GM19463 (cell line): ENCODE measurements around the gene SMAGP.
"Not testable (repeated sequence)": the region's sequence is repeated elsewhere in the genome, so short reads cannot be mapped to it uniquely, and the experiment has no call there.

Experiments used
- ATAC-seq: cut with Tn5 transposase; IDR thresholded peaks from one replicate; pipeline ENCODE4 v1.9.1; 2021; ENCODE audit warnings: mild to moderate bottlenecking, moderate library complexity; ENCODE audit not compliant: unreplicated experiment

Gene SMAGP

DNA sequence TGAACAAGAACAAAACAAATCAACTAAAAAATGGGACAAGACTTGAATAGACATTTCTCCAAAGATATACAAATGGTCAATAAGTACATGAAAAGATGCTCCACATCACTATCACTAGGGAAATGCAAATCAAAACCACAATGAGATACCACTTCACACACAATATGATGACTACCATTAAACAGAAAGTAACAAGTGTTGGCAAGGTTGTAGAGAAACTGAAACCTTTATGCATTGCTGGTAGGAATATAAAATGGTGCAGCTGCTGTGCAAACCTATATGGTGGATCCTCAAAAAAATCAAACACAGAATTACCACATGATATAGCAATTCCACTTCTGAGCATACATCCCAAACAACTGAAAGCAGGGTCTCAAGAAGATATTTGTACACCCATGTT, 5.2 kb downstream of the SMAGP start:
- ATAC-seq = peak; percentile 44

GRCh38 chr12:51264297-51264696, 5.9 kb downstream of the SMAGP start:
- no peak for ATAC-seq

DNA sequence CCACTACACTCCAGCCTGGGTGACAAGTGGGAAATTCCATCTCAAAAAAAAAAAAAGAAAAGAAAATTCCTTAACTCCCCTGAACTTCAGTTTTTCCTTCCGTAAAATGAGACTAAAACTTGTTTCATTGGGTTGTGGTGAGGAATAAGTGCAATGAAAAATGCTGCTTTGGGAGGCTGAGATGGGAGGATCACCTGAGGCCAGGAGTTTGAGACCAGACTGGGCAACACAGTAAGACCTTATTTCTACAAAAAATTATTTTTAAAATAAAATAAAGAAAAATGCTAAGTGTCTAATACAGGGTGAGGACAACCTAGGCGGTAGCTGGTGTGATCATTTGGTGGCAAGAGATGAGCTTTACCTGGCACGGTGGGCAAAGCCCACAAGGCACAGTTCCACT, 6.9 kb downstream of the SMAGP start:
- no peak for ATAC-seq

GRCh38 chr12:51262758-51263177, 7.4 kb downstream of the SMAGP start:
- no peak for ATAC-seq

DNA sequence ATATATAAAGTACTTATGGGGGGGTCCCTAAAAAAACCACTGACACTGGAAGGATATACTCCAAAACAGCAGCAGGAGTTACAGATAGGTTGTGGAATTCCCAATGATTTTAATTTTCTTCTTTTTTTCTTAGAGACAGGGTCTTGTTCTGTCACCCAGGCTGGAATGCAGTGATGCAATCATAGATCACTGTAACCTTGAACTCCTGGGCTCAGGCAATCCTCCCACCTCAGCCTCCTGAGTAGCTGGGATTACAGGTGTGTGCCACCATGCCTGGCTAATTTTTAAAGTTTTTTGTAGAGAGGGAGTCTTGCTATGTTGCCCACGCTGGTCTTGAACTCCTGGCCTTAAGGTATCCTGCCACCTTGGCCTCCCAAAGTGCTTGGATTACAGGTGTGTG, 10.6 kb downstream of the SMAGP start:
- ATAC-seq = not testable (repeated sequence)

GRCh38 chr12:51254536-51254935, 15.7 kb downstream of the SMAGP start:
- ATAC-seq = no peak

DNA sequence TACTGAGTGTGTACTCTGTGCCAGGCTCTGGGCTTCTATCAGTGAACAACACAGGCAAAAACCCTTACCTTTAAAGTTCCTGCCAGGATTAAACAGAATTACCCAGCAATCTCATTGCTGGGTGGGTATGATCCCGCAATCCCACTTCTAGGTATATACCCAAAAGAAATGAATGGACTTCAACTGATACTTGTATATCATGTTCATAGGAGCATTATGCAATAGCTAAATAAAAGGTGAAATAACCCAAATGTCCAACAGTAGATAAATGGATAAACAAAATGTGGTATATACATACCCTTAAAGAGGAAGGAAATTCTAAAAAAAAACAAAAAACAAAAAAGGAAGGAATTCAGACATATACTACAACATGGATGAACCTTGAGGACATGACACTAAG, 16.9 kb downstream of the SMAGP start:
- ATAC-seq = no peak

GRCh38 chr12:51247523-51248206, 22.6 kb downstream of the SMAGP start:
- no peak for ATAC-seq

GRCh38 chr12:51246254-51246853, 23.9 kb downstream of the SMAGP start:
- no peak for ATAC-seq

DNA sequence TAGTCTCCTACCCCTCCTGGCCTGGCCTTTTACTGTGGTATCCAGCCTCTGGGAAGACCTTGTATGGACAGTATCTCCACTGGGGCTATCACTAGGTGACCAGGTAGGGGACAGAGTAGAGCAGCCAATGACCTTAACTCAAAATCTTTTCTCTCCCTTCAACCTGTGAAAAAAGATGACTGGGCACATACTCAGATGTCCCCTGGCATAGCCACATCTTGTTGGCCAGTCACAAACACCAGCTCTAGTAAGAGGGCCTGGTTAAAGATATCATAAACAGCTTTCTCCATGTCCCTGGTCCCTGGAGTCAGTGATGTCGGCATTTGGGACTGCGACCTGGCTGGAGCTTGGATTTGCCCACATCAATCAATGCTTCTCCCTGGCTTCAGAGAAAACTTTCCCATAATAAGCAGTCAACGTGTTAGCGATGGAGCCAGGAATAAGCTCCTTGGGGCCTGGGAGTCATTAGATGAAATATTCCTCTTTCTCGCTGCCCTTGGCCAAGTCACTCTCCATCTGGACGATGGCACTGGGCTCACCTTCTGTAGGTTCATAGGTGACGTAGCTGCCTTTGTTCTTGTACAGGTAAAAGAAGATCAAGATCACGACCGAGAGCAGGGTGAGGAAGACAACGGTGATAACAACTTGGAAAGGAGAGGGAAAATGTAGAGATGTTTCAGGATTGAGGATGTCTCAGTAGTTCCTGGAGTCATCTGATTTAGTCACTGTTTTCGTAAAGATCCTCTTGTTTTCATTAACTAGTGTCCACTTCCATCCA, 24.6 kb downstream of the SMAGP start:
- no peak for ATAC-seq

- no peak for ATAC-seq
These were observed 25.9 kb downstream of the SMAGP start for GRCh38 chr12:51244269-51244668.

DNA sequence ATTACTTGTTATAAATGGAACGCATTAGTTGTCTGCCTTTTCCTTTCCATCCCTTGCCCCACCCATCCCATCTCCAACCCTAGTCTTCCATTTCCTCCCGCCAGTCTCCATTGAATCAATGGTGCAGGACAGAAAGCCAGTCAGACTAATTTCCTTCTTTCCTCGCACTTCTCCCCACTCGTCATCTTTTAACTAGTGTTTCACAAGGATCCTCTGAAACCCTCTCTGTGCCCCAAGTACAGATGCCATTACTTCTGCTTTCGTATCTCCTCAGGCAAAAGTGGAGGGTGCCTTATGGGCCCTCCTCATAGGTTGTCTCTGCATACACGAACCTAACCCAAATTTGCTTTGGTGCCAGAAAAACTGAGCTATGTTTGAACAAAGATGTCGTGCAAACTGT, 27.3 kb downstream of the SMAGP start:
- no peak for ATAC-seq

DNA sequence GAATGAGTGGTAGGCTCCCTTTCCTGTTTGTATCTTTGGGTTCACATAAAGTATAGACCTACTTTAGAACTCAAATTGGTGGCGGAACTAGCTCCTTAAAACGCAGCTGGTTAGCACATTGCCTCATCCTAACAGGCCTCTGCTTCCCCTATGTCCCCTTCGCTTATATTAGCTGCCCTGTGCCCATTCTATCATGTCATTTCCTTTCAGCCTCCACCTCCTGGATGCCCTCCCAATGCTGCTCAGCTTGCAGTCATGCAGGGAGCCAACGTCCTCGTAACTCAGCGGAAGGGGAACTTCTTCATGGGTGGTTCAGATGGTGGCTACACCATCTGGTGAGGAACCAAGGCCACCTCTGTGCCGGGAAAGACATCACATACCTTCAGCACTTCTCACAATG, 28.1 kb downstream of the SMAGP start:
- ATAC-seq = no peak

DNA sequence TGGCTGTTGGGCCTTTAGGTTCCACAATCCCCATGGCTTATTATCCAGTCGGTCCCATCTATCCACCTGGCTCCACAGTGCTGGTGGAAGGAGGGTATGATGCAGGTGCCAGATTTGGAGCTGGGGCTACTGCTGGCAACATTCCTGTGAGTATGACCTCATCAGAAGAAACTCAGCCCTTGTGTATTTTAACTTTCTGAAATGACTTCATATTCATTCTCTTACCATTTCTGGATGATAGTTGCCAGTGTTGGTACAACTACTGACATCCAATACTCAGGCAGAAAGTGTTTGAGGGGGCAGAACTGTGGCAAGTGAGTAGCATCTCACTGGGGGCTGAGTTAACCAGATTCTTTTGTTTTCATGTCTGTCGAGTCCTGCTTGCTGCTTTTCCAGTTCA, 29.2 kb downstream of the SMAGP start:
- ATAC-seq = no peak

DNA sequence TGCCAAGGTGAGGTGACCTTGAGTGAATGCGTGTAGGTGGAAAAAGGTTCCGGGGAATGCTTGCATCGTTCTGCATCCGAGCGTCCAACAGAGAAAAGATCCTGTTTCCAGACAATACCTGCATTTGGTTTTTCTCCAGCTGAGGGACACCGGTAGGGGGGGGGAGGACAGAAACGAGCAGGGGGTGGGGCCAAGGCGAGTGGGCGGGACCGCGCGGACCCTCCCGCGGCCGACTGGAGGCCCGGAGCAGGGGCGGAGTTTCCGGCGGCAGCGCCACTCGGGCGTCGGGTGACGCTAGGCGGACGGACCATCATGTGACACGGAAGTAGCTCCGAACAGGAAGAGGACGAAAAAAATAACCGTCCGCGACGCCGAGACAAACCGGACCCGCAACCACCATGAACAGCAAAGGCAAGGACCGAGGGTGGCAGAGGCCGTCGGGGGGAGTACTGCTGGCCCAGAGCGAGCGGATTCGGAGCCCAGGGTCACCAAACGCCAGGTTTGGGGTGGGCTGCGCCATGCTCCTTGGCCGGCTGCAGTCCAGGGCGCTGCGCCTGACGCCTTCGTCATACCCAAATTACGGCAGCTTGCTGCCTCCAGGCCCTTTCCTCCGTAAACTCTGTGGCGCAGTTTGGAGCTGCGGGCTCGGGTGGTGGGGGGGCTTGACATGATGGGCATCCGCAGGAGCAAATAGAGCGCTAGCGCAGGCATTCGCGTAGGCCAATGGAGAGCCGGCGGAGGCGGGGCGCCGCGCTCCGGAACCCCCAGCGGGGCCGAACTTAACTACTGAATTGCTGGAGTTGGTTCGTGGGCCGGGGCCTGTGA, 31.5 kb downstream of the SMAGP start, which contains the start of gene DAZAP2:
Gene DAZAP2 (plus strand): TSS at position 317 of the 825 bp plus-strand sequence. CDS start 82 bp downstream, at position 399.
- ATAC-seq = peak; percentile 92

- ATAC-seq = no peak
These were observed 32.1 kb downstream of the SMAGP start for GRCh38 chr12:51238037-51238509.

DNA sequence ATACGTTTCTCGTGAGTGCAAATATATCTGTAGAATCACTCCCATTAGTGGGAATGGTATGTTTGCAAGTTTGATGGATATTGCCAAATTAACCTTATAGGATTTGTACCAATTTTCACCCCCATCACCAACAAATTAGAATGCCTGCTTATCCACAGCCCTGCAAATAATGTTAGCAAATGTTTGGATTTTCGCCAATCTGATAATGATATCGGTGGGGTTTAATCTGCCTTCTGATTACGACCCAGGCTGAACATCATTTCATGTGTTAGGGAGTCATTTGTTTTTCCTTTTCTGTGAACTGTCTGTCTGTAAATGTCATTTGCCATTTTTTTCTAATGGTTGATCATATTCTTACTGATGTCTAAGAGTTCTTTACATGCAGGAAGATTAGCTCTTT, 35.7 kb downstream of the SMAGP start:
- ATAC-seq = no peak

- ATAC-seq = no peak
These were observed 37.6 kb downstream of the SMAGP start for GRCh38 chr12:51232642-51233041.

- ATAC-seq = no peak
These were observed 41.0 kb downstream of the SMAGP start for GRCh38 chr12:51229116-51229809.

DNA sequence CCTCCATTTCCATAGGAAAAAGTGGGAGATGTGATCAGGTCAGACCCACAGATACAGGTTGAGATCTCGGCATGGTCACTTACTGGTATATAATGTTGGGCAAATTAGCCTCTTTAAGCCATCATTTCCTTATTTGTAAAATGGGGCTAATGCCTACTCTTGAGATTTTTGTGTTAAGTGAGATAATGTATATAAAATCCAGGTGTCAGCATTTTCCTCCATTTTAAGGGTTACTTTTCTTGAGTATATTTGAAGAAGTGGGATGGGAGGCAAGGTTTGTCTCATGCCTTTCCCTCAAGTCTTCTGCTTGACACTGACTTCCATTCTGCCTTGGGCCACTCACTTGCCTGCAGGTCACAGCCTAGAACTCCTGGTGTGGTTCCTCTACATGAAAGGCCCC, 42.3 kb downstream of the SMAGP start:
- ATAC-seq = no peak
